NT2/D1 (cell line): ENCODE measurements around the gene PROCR.

Experiments
- SUZ12 ChIP-seq: IDR thresholded peaks from 2 replicates; pipeline ENCODE4 v1.6.1; 2011; ENCODE audit not compliant: insufficient read length, insufficient read depth; ENCODE audit errors: extremely low read depth
- YY1 ChIP-seq: IDR thresholded peaks from 2 replicates; pipeline ENCODE4 v1.6.1; 2011; ENCODE audit not compliant: insufficient read length, insufficient read depth

DNA sequence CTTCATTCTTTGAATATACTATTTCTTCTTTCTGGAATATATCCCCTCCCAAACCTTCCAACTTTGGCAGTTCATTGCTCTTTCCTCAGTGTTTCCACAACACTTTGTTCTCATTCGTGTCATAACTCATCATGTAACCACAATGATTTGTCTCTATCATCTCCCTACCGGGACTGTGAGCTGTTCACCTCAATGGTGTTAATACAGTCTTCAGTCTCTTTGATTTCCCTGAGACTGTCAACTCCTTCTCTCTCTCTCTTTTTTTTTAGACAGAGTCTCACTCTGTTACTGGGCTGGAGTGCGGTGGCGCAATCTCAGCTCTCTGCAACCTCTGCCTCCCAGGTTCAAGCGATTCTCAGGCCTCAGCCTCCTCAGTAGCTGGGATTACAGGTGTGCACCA is 52.1 kb downstream of the PROCR start:
- TF ChIP-seq YY1 (no peak), SUZ12 (no peak)
